Measurements from ENCODE around the gene NCF4. TPM values are rescaled to one million over a fixed set of nuclear protein-coding genes. Genes with fewer than 3 reads are reported as not detected.
A peak's percentile ranks its signal among the peaks of the same experiment; 100 is the strongest.

The NCF4 gene
- total RNA-seq, 1 donor from 2014 or later, result 0.17 TPM

DNA sequence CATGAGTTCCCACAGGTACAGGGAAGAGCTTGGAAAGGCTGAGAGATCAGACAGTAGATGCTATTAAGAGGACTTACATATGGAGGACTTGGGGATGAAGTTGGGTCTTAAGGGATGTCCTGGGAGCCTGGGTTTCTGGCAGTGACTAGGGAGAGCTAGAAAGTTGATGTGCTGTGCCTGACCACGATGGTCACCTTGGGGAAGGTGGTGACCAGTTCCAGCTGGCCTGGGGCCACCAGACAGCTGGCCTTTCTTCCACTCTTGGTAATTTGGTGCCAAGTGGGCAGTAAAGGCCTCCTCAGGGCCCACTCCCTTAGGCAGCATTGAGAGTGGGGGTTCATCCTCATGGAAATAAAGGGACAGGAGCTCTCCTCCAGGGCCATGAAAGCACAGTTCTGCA lies 38.7 kb downstream of the NCF4 start:
- no peak for DNase-seq

DNA sequence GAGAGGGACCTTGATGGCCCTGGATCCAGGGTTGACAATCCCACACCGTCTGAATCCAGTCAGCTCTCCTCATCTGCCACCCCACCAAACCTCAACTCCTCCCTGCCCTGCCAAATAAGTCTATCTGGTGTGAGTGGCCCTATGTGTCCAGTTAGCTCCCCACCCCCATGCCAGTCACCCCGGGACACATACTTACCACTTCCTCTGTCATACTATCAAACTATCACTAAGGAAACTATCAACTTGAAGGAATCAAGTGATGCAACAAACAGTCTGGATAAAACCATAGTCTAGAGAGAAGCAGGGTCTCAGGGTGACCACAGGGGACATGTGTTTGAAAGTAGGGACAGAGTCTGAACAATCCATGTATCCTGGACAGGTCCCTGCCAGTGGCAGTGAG lies 39.4 kb downstream of the NCF4 start:
- DNase-seq, result no peak

DNA sequence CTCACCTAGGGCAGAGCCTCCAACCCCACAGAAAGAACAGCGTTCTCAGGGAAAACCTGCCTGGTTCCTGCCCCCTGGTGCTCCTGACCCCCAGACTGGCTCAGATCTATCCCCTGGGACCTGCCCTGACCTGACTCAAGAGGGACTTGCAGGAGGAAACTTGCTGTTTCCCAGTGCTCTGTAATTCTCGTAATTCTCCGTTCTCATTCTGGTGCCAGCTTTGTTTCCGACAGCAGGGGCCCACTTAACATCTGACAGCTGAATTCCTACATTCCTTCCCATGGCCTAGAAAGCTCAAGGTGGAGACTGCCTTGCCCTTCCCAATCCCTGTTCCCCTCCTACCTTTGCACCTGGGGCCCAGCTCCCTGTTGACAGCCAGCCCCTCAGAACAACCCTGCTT lies 40.1 kb downstream of the NCF4 start:
- DNase-seq, result peak; percentile 15

DNA sequence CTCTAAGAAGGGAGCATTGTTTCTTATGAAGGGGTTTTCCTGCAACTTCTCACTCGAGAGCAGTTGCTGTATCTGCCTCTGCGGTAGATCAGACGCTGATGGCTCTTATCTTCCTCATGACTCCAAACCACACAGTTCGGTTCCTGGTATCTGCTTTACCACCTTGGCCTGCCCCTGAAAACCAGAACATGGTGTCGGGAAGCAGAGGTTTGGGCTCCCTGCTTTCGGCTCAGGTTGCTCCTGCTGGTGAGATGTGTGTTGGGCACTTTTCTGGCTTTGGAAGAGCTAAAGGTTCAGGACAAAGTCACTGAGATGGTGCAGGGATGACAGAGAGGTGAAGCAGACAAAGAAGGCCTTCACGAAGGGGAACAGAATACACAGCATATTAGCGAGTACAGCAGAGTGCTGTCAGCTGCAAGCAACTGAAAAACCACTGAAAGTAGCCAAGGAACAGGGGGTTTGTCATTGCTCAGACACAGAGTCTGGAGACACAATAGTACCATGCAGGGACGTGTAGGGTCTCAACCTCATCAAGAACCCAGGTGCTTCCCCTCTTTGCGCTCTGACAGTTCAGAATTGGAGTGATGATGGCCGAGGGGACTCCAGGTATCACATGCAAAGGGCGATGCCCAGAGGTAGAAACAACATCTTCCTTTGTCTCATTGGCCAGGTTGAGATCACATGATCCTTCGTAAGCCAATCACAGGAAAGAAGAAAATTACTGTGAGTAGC lies 40.8 kb downstream of the NCF4 start:
- DNase-seq, result no peak

DNA sequence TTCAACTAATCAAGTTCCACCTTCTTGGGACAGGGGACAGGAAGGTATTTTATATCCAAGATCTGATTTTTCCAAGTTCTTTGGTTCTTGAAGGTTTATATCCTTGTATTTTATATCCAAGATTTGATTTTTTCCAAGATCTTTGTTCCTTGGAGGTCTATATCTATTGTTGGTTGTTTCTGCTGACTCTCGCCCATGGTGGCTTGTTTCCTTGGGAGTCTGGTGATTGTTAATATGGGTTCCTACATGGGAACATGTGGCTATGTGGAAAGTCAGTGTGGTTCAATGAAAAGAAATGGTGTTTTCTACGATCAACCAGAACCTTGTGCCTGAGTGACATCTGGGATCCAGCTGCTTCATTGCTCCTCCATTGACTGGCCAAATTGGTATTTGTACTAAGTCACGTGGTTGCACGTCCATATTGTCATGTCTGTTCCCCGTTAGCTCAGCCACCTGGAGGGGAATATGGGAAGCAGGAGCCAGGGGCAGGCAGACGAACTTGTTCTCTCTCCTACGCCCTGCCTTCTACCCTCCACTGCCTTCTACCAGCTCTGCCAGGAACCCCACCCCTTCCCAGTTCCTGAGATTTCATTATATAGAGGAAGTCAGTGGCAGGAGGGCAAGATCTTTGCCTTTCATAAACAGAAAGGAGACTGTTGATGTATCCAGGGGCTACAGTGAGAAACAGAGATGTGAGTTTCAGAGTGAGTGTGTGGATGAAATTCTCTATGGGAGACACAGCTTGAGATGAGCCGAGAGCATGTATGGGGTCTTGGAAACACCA lies 41.5 kb downstream of the NCF4 start:
- DNase-seq, result peak; percentile 24

DNA sequence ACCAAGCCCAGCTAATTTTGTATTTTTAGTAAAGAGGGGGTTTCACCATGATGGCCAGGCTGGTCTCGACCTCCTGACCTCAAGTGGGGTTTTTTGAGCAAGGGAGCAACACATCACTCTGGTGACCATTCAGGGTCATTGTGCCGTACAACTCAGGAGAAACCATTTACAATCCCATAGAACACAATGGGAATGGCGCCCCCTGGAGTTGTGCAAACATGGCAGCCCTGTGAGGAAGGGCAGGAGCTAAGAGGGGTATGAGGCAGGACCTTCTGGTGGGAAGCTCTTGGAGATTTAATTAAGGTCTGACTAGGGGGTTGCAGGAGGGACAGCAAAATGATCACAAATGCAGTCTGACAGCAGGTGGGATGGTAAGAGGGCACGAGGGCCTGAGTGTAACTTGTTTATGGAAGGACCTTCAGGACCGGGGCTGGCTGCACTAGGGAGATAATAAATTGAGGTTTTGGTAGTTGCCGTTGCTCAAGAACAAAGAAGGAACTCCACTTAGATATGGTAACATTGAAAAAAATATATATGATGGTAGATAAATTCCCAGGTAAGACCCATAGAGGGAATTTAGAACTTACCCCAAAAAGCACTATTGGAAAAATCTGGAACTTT lies 43.6 kb downstream of the NCF4 start:
- DNase-seq, result no peak

DNA sequence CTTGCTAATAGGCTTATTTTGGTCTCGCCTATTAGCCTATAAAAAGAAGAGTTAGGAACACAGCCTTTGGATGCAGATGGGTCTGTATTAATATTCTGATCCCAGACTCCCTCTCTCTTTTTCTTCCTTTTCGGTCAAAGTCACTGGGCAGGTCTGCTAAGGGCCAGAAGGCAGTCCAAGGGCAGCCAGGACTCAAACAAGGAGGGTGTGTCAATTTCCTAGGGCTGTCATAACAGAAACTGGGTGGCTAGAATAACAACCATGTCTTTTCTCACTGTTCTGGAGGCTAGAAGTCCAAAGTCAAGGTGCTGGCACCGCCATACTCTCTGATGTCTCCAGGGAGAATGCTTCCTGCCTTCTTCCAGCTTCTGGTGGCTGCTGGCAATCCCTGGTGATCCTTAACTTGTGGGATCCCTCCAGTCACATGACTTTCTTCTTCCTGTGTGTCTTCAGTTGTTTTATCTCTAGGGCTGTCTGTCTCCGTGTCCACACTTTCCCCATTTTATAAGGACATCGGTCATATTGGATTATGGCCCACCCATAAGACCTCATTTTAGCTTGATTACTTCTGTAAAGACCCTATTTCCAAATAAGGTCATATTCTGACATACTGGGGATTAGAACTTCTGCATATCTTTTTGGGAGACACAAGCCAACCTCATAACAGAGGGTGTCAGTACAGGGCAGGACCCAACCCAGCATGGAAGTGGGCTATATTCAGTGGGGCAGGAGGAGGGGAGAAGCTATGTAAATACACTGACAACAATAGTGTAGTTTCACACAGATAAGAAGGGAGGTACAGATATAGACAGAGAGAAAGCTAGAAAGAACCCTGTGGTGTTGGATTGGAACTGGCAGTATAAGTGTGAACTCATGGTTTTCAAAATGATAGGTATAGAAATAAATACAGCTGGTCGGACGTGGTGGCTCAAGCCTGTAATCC lies 46.7 kb downstream of the NCF4 start:
- no peak for DNase-seq

DNA sequence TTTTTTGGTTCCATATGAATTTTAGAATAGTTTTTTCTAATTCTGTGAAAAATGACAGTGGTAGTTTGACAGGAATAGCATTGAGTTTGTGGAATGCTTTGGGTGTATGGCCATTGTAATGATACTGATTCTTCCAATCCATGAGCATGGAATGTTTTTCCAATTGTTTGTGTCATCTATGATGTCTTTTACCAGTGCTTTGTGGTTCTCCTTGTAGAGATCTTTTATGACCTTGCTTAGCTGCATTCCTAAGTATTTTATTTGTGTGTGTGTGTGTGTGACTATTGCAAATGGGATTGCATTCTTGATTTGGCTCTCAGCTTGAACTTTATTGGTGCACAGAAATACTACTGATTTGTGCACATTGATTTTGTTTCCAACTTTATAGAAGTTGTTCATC lies 49.7 kb downstream of the NCF4 start:
- no peak for DNase-seq

DNA sequence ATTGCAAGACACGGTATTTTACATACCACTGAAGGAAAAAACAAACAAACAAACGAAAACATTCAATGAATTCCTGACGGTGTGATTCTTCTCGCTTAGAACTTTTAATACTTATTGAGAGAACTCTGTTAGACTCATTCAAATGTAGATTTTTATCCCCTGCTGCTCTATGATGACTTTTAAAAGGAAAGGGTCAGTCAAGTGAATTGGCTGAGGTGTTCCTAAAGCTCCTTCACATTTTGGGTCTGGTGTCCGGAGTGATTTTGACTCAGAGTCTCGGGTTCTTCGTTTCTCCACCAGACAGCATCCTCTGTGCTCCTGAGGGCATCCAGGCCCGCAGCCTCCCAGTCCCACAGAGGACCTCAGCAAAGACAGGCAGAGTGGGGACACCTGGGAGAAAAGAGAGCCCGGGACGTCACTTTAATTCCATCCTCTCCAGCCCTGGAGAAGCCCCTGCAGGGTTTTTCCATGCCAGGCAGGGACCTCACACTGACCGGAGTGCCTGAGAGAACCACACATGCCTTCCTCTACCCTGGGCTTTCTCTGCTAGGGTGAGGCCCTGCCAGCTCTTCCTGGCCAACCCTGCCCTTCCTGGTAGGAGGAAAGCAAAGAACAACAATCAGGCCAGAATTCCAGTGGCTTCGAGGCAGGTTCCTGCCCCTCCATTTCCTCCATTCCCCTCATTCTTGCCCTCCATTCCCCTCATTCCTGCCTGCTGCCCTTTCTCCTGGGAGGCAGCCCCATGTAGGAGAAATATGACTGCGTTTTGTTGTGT lies 51.3 kb downstream of the NCF4 start:
- DNase-seq, result no peak

DNA sequence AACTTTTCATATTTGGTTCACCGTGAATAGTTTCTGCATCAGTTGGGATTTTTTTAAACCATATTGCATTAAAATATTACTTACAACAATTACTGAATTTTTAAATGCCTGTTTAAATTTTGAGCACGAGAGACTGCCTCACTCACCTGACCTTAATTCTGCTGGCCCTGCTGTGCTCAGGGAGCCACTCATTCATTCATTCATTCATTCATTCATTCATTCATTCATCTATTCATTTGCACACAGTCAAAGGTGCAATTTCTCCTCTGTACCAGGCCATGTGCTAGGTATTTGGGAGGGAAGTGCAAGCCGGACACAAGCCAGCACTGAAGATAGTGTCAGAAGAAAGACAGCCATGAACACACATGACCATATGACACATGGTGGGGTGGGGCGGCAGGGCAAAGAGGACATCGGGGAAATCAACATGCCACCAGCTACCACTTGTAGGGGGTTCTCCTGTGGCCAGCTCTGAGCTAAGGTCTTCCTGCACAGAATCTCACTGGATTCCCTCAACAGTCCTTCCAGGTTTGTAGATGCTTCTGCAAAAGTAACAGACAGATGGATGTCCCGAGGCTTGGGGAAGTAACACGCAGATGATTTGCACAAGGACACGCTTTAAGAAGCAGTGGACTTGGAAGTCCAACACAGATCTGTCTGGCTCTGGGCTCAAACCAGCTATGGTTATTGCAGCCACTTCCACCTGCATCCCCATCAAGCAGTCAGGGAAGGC lies 52.1 kb downstream of the NCF4 start:
- peak; percentile 3 for DNase-seq

DNA sequence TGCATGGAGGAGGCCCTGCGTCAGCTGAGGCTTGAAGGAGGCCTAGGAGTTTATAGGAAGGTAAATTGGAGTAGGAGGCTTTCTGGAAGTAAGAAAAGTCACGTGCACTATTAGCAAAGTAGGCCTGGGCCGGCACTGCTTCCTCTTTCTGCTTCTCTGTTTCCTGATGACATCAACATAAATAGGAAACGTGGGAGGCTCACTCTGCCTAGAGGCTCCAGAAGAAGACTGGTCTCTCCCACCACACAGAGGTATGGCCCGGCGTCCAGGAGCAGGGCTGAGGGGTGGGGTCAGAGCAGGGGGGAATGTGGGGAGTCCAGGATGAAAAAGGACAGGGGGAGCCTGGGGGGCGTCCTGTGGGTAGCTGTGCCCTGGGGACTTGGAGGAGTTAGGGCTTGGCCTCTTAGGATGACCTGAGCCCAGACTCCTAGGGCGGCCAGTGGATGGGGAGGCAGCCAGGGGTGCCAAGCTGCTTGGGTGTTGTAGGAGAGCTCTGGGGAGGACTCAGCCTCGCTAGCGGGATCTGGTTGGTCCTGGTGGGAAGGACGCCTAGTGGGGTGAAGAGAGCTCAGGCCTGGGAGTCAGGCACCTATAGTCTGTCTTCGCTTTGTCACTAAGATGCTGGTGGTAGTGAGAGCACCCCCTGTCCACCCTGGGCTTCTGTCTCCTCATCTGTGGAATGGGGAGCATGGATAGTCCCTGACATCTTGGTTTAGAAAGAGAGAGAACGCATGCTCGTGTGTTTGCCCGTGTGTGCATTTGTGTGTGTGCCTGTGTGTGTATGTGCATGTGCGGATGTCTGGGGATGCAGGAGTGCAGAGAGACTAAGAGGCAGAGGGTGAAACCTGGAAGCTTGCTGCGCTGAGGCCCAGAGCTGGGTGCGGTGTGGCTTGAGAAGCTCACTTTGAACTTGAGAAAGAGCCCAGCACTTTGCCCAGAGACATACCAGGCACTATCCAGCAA lies 52.9 kb downstream of the NCF4 start, which contains the start of gene CSF2RB:
Gene CSF2RB, plus strand, starts transcription at position 202 of the 963 bp plus-strand sequence. CDS start 8,580 bp downstream, outside the sequence.
- peak; percentile 67 for DNase-seq

DNA sequence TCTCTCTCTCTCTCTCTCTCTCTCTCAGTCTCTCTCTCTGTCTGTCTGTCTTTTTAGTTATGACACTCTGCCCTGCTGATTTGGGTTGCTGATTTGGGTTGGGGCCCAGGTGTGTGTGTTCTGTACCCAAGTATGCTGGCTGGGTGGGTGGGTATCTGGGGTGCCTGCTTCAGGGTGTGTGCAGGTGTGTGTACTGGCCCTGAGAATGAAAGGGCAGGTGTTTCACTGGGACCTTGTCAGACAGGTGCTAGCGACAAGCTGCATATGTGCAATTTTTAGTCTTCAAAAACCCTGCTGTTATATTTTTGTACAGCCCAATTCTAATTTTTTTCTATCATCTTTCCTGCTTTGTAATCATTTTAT lies 53.6 kb downstream of the NCF4 start:
- DNase-seq, result no peak

DNA sequence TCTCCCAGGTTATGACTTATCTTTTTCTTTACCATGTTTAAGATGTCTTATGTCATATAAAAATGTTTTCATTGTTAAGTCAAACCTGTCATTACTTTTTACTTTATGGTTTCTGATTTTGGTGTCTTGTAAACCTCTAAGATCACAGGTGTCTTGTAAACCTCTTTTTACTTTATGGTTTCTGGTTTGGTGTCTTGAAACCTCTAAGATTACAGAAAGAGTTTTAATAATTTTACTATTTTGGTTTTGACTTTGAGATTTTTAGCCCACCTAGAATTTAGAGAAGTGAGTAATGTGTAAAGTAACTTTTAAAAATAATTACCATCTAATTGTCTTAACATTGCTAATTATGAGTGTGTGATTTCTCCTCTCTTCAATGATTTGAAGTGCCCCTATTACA lies 55.2 kb downstream of the NCF4 start:
- DNase-seq, result no peak

DNA sequence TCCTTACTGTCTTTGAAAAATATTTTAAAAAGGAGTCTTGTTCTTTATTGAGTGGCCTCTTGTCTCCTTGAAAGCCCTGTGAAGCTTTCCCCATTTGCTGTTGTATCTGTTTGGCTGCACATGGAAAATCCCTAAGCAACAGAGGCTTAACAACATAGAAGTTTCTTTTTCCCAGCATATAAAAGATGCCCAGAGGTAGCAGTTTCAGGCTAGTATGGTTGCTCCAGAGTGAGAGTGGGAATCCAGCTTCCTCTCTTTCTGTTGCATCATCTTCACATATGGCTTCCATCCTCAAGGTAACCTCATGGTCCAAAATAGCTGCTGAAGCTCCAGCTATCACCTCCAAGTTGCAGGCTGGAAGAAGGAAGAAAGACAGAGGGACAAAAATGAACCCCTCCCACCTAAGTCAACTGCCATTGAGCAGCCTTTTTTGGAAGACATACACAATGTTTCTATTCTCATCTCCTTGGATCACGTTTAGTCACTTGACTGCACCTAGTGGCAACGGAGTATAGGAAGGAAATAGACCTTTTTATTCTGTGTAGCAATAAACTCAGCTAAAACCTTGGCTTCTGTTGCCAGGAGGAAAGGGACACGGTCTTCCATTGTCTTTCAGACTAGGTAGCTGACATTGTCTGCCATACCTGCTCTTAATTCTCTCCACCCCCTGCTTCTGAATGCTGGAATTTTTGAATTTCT lies 57.9 kb downstream of the NCF4 start:
- no peak for DNase-seq

DNA sequence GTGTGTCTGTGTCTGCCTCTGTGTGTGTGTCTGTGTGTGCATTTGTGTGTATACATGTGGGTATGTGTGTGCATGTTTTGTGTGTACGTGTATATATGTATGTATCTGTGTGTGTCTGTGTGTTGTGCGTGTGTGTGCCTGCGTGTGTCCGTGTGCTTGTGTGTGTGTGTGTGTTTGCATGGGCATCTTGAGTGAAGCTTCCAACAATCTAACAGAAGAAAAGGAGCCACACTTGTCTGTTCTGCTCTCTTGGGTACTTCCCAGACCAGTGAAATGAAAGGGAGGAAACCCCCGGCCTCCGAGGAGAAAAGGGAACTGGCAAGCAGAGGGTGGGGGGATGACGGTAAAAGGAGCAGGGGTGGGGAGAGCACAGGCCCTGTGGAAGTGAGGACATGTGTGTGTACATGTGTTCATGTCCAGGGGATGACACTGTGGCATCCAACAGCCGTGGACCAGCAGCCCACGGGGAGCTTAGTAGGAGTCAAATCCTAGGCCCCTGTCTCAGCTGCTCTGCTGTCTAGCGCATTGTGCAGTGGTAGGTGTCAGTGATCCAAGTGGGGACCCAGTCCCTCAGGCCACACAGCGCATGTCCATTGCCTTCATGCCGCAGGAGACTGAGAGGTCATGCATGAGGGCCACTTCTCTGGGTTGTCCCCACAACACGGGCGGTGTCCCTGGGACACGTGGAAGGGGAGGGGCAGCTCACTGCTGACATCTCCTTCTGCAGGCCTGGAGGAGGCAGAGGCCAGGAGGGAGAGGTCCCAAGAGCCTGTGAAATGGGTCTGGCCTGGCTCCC lies 60.7 kb downstream of the NCF4 start:
- no peak for DNase-seq

DNA sequence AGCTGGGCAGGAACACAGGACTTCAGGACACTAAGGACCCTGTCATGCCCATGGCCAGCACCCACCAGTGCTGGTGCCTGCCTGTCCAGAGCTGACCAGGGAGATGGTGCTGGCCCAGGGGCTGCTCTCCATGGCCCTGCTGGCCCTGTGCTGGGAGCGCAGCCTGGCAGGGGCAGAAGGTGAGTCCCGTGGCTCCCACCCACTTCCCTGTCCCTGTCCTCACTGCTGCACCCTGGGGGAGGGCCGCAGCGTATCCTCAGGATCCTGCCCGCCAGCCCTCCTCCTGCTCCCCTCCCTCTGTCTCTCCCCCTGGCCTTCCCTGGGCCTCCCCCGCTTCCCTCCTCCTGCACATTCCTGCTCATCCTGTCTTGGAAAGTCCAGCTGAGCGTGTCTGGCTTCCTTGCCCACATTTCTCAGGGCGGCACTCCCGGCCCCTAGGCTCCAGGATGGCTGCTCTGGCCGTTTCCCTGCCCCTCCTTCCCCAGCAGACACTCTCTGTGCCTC lies 61.4 kb downstream of the NCF4 start:
- DNase-seq, result peak; percentile 34

DNA sequence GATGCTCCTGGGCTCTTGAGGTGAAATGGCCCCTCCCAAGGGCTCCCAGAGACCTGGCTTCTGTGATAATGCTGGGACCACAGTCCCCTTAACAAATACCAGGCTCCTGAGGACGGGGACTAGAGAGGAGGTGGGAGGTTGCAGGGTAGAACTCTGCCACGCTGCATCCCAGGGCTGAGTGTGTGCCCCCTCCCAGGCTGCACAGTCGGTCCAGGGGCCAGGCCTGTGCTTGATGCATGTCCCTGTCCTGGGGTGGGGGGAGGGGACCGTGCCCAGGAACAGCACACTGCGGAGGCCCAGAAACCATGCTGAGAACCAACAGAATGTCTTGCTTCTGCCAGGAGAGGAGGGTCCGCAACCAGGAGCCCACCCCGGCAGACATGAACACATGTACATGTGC lies 61.9 kb downstream of the NCF4 start:
- DNase-seq, result no peak

Measured in dermis blood vessel endothelial cell (primary cell).